GM19438 (cell line): ENCODE results near the gene PPDPF.

Experiments
- ATAC-seq: cut with Tn5 transposase; IDR thresholded peaks from one replicate; pipeline ENCODE4 v1.9.1; 2021; ENCODE audit warnings: low read depth; ENCODE audit not compliant: unreplicated experiment

The PPDPF gene

GRCh38 chr20:63487116-63487764 is 33.3 kb upstream of the PPDPF start:
- ATAC-seq: no peak

DNA sequence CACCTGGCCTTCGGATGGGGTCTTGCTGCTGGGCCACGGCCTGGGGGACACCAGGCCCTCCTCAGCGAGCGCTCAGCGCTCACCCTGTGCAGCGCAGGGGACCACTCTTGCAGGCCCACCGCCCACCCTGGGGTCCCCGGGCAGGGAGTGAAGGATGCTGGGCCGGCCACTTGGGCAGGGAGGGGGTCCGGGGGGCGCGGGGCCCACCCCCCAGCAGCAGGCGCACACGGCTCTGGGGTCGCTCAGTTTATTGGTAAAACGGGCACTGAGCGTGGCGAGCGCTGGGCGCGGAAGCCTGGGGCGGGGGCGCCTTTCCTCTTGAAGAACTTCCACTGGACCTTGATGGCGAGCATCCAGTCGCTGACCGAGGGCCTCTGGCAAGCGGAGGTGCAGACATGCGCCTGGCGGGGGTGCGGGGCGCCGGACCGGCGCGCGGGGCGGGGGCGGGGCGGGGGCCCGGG is 32.8 kb upstream of the PPDPF start:
- ATAC-seq: no peak

- ATAC-seq: no peak
These were observed 32.0 kb upstream of the PPDPF start for GRCh38 chr20:63488315-63489251.

GRCh38 chr20:63490416-63490815 is 30.1 kb upstream of the PPDPF start:
- ATAC-seq: no peak

DNA sequence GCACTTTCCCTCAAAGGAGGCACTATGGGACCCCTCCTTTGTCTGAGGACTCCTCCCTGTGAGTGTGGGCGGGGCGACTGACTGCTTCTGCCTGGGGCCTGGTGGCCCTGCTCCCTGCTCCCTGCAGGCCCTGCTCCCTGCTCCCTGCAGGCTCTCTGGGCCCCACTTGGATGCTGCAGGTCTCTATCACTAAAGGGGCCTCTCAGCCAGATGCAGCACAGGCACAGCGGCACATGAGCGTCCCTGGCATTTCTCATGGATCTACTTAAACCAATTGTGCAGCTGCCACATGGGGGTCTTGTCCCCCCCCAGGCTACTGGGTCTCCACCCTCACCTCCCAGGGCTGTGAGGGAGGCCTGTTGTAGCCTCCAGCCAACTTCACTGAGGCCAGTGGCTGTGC is 29.5 kb upstream of the PPDPF start:
- no peak for ATAC-seq

DNA sequence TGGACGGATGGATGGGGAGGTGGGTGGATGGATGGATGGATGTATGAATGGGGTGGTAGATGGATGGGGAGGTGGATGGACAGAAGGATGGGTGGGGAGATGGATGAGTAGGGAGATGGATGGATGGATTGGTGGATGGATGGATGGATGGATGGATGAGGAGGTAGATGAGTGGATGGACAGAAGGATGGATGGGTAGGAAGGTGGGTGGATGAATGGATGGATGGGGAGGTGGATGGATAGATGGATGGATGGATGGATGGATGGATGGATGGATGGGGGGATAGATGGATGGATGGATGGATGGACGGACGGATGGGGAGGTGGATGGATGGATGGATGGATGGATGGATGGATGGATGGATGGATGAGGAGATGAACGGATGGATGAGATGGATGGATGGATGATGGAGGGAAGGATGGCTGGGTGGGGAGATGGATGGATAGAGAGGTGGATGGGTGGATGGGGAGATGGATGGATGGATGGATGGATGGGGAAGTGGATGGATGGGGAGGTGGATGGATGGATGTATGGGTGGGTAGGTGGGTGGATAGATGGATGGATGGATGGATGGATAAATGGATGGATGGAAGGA is 28.8 kb upstream of the PPDPF start:
- ATAC-seq: no peak

DNA sequence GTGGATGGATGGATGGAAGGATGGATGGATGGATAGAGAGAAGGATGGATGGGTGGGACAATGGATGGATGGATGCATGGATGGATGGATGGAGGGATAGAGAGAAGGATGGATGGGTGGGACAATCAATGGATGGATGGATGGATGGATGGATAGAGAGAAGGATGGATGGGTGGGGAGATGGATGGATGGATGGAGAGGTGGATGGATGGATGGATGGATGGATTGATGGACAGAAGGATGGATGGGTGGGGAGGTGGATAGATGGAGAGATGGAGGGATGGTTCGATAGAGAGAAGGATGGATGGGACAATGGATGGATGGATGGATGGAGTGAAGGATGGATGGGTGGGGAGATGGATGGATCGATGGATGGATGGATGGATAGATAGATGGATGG is 28.0 kb upstream of the PPDPF start:
- no peak for ATAC-seq

GRCh38 chr20:63492982-63493381 is 27.6 kb upstream of the PPDPF start:
- ATAC-seq: no peak

- ATAC-seq: no peak
These were observed 27.0 kb upstream of the PPDPF start for GRCh38 chr20:63493563-63494020.

DNA sequence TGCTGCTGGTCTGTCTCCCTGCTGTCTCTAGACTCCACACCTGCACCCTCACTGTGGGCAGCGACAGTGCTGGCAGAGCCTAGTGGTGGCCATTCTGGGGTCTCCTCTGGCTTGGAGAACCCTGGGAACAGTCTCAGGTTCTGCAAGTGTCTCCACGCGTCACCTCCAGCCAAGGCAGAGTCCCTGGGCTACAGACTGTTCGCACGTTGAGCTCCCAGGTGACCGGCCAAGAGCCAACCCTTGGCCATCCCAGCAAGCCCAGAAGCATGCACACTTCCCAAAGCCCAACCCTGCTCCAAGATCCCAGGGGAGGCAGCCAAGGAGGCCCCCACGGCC is 26.5 kb upstream of the PPDPF start:
- no peak for ATAC-seq

- no peak for ATAC-seq
These were observed 26.0 kb upstream of the PPDPF start for GRCh38 chr20:63494420-63495166.

DNA sequence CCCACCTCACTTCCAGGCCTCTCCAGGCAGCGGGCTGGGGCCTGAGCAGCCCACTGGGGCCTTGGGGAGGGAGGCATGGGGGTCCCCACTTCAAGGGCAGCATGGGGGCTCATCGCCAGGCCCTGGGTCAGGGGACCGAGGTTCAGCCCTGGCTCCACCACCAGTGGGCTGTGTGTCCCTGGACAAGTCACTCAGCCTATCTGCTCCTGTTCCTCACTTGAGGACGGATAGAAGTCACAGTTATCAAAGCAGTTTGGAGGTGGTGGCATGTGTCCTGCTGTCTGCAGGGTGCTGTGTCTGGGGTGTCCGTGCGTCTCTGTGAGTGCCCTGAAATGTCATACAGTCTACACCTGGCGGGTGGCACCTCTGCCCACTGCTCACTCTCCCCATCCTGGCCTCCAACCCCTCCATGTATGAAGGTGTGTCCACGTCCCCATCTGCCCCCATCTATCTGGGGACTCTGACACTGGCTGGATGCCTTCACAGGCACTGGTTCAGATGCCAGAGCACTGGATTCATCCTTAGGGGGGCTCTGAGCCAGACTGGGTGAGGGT is 25.3 kb upstream of the PPDPF start:
- no peak for ATAC-seq

DNA sequence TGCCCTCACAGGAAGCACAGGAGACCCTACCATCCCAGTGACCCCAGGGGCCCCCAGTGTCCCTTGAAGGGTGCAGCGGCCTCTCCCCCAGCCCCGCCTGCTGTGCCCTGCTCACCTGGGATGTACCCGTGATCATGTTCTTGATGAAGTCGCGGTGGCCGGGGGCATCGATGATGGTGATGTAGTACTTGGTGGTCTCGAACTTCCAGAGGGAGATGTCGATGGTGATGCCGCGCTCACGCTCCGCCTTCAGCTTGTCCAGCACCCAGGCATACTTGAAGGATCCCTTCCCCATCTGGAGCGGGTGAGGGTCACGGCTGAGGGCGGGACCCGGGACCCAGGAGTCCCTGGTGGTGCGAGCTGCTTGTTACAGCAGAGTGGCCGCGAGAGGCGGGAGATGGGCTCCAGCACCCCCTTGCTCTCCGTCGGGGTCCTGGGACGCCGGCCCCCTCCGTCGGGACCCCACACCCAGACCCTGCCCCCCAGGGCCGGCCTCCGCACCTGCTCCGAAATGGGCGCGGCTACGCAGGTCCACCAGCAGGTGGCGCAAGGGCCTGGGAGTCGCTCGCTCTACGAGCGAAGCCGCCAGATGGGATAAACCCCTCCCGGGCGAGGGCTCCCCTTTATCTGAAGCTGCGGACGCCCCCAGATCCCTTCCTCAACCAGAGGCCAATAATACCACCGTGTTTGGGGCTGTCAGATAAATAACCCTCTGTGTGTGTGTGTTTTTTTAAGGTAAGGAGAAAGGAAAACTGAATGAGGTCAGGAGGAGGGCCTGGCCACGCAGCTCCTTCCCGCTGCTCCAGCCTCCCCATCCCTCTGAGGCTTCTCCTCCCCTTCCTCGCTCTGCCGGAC is 24.6 kb upstream of the PPDPF start:
- ATAC-seq: no peak

DNA sequence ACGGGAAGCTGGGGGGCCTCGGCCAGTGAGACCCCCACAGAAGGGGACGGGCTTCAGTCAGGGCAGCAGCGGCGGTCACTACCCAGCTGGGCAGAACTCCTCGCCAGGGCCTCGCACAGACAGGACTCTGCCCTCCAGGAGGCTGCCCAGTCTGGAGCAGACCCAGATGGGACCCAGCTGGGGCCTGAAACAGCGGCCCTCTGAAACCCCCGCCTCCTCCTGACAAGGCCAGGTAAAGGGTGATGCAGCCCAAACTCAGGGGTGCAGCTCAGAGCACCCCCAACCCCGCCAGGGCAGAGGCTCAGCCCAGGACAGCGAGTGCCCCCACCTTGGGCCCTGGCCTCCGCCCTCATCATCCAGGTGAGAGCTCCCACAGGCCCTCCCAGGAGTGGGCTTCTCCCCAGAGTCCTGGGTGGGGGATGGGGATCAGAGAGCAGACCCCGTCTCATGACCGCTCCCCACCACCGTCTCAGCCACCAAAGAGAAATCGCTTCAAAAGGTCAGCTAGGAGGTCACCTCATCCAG is 23.9 kb upstream of the PPDPF start:
- no peak for ATAC-seq

DNA sequence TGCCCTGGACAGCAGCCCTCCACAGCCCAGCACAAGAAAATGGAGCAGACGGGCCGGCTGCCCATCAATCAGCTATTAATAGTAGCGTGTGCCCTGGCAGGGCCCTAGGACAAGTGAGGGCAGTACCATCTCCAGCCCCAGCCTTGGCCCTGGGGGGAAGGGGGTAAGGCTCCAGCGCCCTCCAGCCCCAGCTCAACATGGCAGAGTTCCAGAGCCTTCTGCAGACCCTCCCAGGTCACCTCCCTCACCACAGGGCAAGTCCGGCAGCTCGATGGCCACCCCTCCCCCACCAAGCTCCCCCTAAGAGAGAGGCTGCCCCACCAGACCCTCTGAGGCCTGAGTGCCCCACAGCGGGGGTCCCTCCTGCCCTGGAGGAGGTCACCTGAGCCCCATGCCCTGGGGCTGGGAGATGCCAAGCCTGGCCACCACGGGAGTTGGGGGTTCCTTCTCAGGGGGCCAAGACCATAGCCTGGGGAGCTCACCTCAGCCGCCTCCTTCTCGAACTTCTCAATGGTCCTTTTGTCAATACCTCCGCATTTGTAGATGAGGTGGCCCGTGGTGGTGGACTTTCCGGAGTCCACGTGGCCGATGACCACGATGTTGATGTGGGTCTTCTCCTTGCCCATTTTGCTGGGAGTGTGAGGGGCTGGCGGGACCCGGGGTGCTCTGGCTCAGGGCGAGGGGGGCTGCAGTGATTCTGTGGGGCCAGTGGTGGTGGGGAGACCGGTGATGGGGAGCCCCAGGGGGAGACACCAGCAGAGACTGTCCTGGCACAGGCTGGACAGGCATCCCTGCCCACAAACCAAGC is 23.2 kb upstream of the PPDPF start:
- no peak for ATAC-seq

- ATAC-seq: no peak
These were observed 22.3 kb upstream of the PPDPF start for GRCh38 chr20:63497946-63498935.

DNA sequence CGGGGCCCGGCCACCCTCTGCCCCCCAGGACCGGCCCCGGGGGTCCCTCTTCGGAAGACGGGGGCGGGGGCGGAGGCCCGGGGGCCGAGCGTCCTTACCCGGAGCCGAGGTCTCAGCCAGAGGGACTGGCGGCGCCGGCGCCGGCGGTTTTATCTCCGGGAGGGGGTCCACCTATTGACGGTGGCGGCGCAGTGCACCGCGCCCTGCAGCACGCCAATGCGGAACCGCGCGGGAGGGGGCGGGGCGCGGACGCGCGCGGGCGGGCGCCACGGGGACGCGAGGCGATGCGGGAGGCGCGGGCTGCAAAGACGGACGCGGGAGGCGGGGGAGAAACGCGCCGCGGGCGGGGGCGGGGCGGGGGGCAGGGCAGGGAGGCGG is 21.6 kb upstream of the PPDPF start, which contains the start of gene EEF1A2:
TSS of gene EEF1A2 (minus strand) at position 124 of the 378 bp plus-strand sequence. CDS start 1,320 bp downstream, outside the sequence.
- no peak for ATAC-seq
